WTC11 (cell line): ENCODE measurements around the gene CATSPERZ.

ENCODE experiments used
- CBFB ChIP-seq: sonication (generic); formaldehyde crosslinking; IDR thresholded peaks from 2 replicates; pipeline ENCODE4 v1.8.1; 2022; ENCODE audit warnings: mild to moderate bottlenecking, low read depth, missing genetic modification reagents
- MYBL2 ChIP-seq: sonication (generic); formaldehyde crosslinking; IDR thresholded peaks from 2 replicates; pipeline ENCODE4 v1.8.1; 2023; ENCODE audit warnings: mild to moderate bottlenecking, moderate library complexity, missing genetic modification reagents
- NR1H2 ChIP-seq: sonication (generic); formaldehyde crosslinking; IDR thresholded peaks from 2 replicates; pipeline ENCODE4 v1.9.0; 2021; ENCODE audit warnings: mild to moderate bottlenecking, moderate library complexity, missing genetic modification reagents
- NR2C2 ChIP-seq: sonication (generic); formaldehyde crosslinking; IDR thresholded peaks from 2 replicates; pipeline ENCODE4 v1.8.0; 2022; ENCODE audit warnings: mild to moderate bottlenecking, missing genetic modification reagents
- TF ChIP-seq, protein P1 (sequence below): fragments of 200-600 bp; IDR thresholded peaks from 2 replicates; pipeline ENCODE4 v1.8.0; 2022; ENCODE audit warnings: antibody characterized with exemption
- TF ChIP-seq, protein P2 (sequence below): sonication (generic); formaldehyde crosslinking; IDR thresholded peaks from 2 replicates; pipeline ENCODE4 v1.8.1; 2022; ENCODE audit warnings: mild to moderate bottlenecking, missing genetic modification reagents, moderate library complexity, borderline replicate concordance
- TF ChIP-seq, protein P3 (sequence below): sonication (generic); formaldehyde crosslinking; IDR thresholded peaks from 2 replicates; pipeline ENCODE4 v1.8.1; 2023; ENCODE audit warnings: mild to moderate bottlenecking, moderate library complexity, missing genetic modification reagents

DNA sequence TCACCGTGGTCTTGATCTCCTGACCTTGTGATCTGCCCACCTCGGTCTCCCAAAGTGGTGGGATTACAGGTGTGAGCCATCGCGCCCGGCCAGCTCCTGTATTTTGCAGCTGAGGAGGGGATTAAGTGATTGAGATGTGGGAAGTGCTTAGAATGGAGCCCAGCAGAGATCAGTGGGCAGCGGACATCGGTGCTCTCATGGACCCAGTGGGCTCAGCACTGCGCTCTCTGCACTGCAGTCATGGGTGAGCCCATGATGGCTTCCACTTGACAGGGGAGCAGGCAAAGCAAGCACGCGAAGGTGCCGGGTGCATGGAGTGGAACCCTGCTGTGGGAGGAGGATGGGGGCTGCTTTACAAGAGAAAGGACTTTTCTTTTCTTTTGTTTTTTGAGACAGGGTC is 30.7 kb downstream of the CATSPERZ start:
- TF ChIP-seq, protein P1, sequence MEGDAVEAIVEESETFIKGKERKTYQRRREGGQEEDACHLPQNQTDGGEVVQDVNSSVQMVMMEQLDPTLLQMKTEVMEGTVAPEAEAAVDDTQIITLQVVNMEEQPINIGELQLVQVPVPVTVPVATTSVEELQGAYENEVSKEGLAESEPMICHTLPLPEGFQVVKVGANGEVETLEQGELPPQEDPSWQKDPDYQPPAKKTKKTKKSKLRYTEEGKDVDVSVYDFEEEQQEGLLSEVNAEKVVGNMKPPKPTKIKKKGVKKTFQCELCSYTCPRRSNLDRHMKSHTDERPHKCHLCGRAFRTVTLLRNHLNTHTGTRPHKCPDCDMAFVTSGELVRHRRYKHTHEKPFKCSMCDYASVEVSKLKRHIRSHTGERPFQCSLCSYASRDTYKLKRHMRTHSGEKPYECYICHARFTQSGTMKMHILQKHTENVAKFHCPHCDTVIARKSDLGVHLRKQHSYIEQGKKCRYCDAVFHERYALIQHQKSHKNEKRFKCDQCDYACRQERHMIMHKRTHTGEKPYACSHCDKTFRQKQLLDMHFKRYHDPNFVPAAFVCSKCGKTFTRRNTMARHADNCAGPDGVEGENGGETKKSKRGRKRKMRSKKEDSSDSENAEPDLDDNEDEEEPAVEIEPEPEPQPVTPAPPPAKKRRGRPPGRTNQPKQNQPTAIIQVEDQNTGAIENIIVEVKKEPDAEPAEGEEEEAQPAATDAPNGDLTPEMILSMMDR: no peak
- TF ChIP-seq, protein P2, sequence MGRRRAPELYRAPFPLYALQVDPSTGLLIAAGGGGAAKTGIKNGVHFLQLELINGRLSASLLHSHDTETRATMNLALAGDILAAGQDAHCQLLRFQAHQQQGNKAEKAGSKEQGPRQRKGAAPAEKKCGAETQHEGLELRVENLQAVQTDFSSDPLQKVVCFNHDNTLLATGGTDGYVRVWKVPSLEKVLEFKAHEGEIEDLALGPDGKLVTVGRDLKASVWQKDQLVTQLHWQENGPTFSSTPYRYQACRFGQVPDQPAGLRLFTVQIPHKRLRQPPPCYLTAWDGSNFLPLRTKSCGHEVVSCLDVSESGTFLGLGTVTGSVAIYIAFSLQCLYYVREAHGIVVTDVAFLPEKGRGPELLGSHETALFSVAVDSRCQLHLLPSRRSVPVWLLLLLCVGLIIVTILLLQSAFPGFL (CRISPR knock-in tag): no peak
- TF ChIP-seq MYBL2 (CRISPR knock-in tag) (no peak), CBFB (CRISPR knock-in tag) (no peak), NR2C2 (no peak), NR1H2 (CRISPR knock-in tag) (no peak)
- TF ChIP-seq, protein P3, sequence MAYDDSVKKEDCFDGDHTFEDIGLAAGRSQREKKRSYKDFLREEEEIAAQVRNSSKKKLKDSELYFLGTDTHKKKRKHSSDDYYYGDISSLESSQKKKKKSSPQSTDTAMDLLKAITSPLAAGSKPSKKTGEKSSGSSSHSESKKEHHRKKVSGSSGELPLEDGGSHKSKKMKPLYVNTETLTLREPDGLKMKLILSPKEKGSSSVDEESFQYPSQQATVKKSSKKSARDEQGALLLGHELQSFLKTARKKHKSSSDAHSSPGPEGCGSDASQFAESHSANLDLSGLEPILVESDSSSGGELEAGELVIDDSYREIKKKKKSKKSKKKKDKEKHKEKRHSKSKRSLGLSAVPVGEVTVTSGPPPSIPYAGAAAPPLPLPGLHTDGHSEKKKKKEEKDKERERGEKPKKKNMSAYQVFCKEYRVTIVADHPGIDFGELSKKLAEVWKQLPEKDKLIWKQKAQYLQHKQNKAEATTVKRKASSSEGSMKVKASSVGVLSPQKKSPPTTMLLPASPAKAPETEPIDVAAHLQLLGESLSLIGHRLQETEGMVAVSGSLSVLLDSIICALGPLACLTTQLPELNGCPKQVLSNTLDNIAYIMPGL (CRISPR knock-in tag): no peak
